Naive thymus-derived CD8-positive, alpha-beta T cell (primary cell): ENCODE results near the gene CD247. TPM values are rescaled to one million over a fixed set of nuclear protein-coding genes. Genes with fewer than 3 reads are reported as not detected.

Experiments used
- ATAC-seq, 2 donors: fragments of 150-1000 bp; cut with Tn5 transposase in 1 of 2; sonication (Bioruptor Pico), chemical (Tn5 transposase) in 1 of 2; 1 replicate in 1 of 2; 2 replicates in 1 of 2; pipeline ENCODE4 v1.10.0; 2021; ENCODE audit warnings: mild to moderate bottlenecking in 2 of 2, moderate library complexity in 2 of 2
- POLR2A ChIA-PET: fragments of 350-600 bp; sonication (Branson Sonifier 250); formaldehyde crosslinking; loops from one replicate; lab custom pipeline; 2021; ENCODE audit warnings: antibody characterized with exemption; lab: Charles Lee
- DNase-seq, 10 donors: peaks; one replicate each; pipeline versions ENCODE4 v3.0.0 to v3.0.0-alpha.2; 2020 to 2022
- H3K27ac Mint-ChIP-seq, 10 donors: one replicate each; pipeline ENCODE4 v1.8.0; 2020 to 2022; ENCODE audit warnings: mild to moderate bottlenecking in 10 of 10, mixed read lengths in 10 of 10, moderate library complexity in 4 of 10, inconsistent platforms in 1 of 10
- H3K27me3 Mint-ChIP-seq, 5 donors: one replicate each; pipeline ENCODE4 v1.8.0; 2021 to 2022; ENCODE audit warnings: mixed read lengths in 5 of 5
- H3K36me3 Mint-ChIP-seq, 3 donors: one replicate each; pipeline ENCODE4 v1.8.0; 2020 to 2022; ENCODE audit warnings: mixed read lengths in 3 of 3, mild to moderate bottlenecking in 2 of 3, inconsistent platforms in 1 of 3
- H3K4me1 Mint-ChIP-seq, 4 donors: one replicate each; pipeline ENCODE4 v1.8.0; 2021 to 2022; ENCODE audit warnings: mixed read lengths in 4 of 4
- H3K4me3 Mint-ChIP-seq, 10 donors: one replicate each; pipeline ENCODE4 v1.8.0; 2020 to 2022; ENCODE audit warnings: mild to moderate bottlenecking in 10 of 10, mixed read lengths in 10 of 10, moderate library complexity in 6 of 10, inconsistent platforms in 1 of 10
- H3K9me3 Mint-ChIP-seq, 9 donors: one replicate each; pipeline ENCODE4 v1.8.0; 2020 to 2022; ENCODE audit warnings: mixed read lengths in 9 of 9, mild to moderate bottlenecking in 3 of 9, inconsistent platforms in 1 of 9, moderate library complexity in 1 of 9
- polyA plus RNA-seq, 3 donors: library from polyadenylated mRNA; unstranded; fragments of 300-500 nt; fragmentation: Illumina TruSeq; gene quantifications; one replicate each; pipeline ENCODE4 v1.2.3, GENCODE V29; 2021
- total RNA-seq, 8 experiments: library from RNA in 2 of 8; stranded (reverse) in 2 of 8; gene quantifications; one replicate each; pipeline ENCODE4 v1.2.3 and lab custom pipeline; 2021 to 2026

CD247 gene
- total and polyA plus RNA-seq, 5 experiments from 2014 or later: 244 to 325 (median 308) TPM

DNA sequence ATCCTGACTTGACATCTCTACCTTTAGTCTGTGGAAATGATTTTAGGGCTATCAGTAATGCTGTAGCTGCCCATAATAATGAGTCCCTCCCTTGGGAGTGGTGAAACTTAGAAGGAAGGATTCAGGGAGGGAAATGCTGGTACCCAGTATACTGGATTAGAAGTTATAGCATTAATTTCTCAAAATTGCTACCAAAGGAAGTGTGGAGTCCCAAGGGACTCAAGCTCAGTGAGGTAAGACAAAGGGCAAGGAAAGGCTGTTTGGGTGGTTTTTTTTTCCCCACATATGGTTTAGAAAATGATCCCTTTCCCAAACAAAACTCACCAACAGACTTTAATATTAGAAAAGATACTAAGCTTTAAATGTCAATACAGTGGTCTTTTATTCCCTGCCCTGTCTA lies 99.9 kb downstream of the CD247 start:
- peaks cover 0 to 6% (median under 1%) of the 10 kb centered on the region in 4 donors for H3K4me1 Mint-ChIP-seq
- DNase-seq: no peak
- H3K27ac Mint-ChIP-seq: no peak overlapping the region
- H3K9me3 Mint-ChIP-seq: no peaks in the 10 kb centered on the region
- no peak overlapping the region for H3K4me3 Mint-ChIP-seq
- H3K36me3 Mint-ChIP-seq: peaks cover 0 to 42% (median 11%) of the 10 kb centered on the region in 3 donors
- no peaks in the 10 kb centered on the region for H3K27me3 Mint-ChIP-seq
- no peak for ATAC-seq
- POLR2A ChIA-PET: interaction anchor here (0.9 kb wide), 1 partner anchor 12 kb away, joined by 3 read pairs; no protein-coding TSS in a partner anchor

DNA sequence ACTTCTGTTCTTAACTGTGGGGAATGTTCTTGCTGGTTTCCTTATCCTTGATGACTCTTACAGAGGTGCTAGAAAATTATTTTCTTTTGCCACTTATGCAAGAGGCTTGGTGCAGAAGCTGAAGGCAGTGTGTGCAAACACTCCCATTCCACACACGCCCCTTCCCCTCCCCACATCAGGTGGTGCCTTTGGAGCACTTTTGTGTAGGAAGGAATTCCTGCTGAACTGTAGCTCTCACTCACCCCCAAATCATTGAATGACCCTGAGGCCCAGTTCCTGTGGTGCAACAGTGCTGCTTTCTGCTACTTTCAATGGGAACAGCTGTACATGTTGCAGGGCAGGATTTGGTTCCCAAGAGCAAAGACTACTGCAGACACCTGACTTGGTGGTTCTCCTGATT lies 101.8 kb downstream of the CD247 start:
- H3K9me3 Mint-ChIP-seq: no peaks in the 10 kb centered on the region
- H3K27ac Mint-ChIP-seq: peak overlapping the region in 2 of 10 donors; percentile 28 to 60
- peak overlapping the region in 1 of 10 donors; percentile 58 for H3K4me3 Mint-ChIP-seq
- no peak for DNase-seq
- no peak for ATAC-seq
- H3K4me1 Mint-ChIP-seq: peaks cover 3 to 6% (median 4%) of the 10 kb centered on the region in 4 donors
- H3K36me3 Mint-ChIP-seq: peaks cover 5 to 60% (median 27%) of the 10 kb centered on the region in 3 donors
- POLR2A ChIA-PET: no interaction called here
- H3K27me3 Mint-ChIP-seq: no peaks in the 10 kb centered on the region

DNA sequence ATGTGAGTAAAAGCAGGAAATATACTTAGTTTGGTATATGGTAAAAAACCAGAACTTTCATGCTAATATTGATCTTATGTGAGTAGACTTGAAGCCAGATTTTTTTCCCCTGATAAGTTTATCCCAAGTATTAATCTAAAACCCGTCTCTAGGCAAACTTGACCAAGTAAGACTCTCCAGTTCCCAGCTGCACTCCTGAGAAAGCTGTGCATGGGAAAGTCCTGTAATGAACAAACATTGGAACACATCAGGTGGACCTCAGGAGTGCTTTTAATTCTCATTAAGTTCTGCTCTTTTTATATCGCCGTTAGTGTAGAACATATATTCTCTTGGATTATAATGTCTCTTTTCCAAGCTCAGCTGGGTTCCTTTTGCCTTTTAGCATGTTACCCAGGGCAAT lies 105.0 kb downstream of the CD247 start:
- Mint-ChIP-seq H3K27ac (no peak overlapping the region), H3K27me3 (no peaks in the 10 kb centered on the region), H3K9me3 (no peaks in the 10 kb centered on the region), H3K4me1 (peaks cover 3 to 7% (median 5%) of the 10 kb centered on the region in 4 donors), H3K36me3 (peaks cover 5 to 60% (median 27%) of the 10 kb centered on the region in 3 donors), H3K4me3 (no peak overlapping the region)
- DNase-seq: no peak
- no peak for ATAC-seq
- POLR2A ChIA-PET: interaction anchor here (0.7 kb wide), 1 partner anchor 195 kb away, joined by 3 read pairs; no protein-coding TSS in a partner anchor

DNA sequence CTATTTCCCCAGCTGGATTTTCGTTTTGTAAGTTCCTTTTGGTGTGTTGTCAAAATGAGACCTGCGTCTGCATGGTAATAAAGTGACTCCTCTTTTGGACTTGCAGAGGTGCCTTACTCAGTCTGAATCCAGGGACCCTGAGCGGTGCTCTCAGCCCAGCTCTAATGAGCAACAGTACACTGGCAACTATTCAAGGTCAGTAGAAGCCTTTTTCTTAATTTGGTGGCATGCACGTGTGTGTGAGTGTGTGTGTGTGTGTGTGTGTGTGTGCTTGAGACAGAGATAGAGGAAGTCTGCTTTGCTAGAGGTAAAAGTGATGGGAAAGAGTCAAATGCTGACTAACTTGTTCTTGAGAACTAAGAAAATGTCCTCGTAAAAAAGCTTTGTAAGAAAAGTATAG lies 105.4 kb downstream of the CD247 start:
- Mint-ChIP-seq H3K4me3 (no peak overlapping the region), H3K4me1 (peaks cover under 1 to 7% (median 4%) of the 10 kb centered on the region in 4 donors), H3K9me3 (no peaks in the 10 kb centered on the region), H3K36me3 (peaks cover 5 to 60% (median 27%) of the 10 kb centered on the region in 3 donors), H3K27me3 (no peaks in the 10 kb centered on the region), H3K27ac (peak overlapping the region in 1 of 10 donors; percentile 56)
- ATAC-seq (no peak), DNase-seq (no peak)
- POLR2A ChIA-PET: no interaction called here

DNA sequence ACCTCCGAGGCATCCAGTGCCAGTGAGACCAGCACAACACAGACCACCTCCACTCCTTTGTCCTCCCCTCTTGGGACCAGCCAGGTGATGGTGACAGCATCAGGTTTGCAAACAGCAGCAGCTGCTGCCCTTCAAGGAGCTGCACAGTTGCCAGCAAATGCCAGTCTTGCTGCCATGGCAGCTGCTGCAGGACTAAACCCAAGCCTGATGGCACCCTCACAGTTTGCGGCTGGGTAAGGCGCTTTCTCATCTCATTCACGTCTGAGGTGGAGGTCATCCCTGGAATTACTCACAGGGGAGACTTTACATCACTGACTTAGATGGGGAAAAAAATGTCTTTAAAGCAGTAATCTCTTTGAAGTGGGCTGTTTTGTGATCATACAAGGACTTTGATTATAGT lies 106.3 kb downstream of the CD247 start:
- no peaks in the 10 kb centered on the region for H3K9me3 Mint-ChIP-seq
- peaks cover 5 to 60% (median 27%) of the 10 kb centered on the region in 3 donors for H3K36me3 Mint-ChIP-seq
- H3K4me3 Mint-ChIP-seq: no peak overlapping the region
- POLR2A ChIA-PET: no interaction called here
- H3K27me3 Mint-ChIP-seq: no peaks in the 10 kb centered on the region
- H3K27ac Mint-ChIP-seq: peak overlapping the region in 2 of 10 donors; percentile 37 to 43
- ATAC-seq (no peak), DNase-seq (no peak)
- peaks cover 0 to 7% (median 4%) of the 10 kb centered on the region in 4 donors for H3K4me1 Mint-ChIP-seq

DNA sequence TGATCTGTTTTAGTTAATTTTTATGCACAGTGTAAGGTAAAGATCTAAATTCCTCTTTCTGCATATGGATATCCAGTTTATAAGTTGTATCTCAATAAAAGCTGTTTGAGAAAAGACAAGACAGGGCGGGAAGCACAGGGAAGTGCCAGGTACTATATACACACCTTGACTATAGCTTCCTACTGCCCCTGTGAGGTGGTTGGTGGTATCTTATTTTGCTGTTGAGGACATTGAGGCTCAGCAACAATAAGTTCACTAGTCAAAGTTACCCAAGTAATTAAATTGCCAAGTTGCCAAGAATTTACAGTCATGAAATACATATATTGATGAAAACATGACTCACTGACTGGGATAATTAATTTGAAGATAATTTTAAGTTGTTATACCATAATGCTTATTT lies 109.1 kb downstream of the CD247 start:
- H3K36me3 Mint-ChIP-seq: peaks cover 5 to 55% (median 33%) of the 10 kb centered on the region in 3 donors
- peaks cover 0 to 7% (median 4%) of the 10 kb centered on the region in 4 donors for H3K4me1 Mint-ChIP-seq
- ATAC-seq (peak; percentile 58 to 64), DNase-seq (no peak)
- H3K4me3 Mint-ChIP-seq: no peak overlapping the region
- peak overlapping the region in 1 of 10 donors; percentile 57 for H3K27ac Mint-ChIP-seq
- POLR2A ChIA-PET: interaction anchor here (0.5 to 0.9 kb wide), 2 partner anchors 22 to 107 kb away, joined by 3 read pairs; no protein-coding TSS in a partner anchor
- no peaks in the 10 kb centered on the region for H3K9me3 Mint-ChIP-seq
- no peaks in the 10 kb centered on the region for H3K27me3 Mint-ChIP-seq

DNA sequence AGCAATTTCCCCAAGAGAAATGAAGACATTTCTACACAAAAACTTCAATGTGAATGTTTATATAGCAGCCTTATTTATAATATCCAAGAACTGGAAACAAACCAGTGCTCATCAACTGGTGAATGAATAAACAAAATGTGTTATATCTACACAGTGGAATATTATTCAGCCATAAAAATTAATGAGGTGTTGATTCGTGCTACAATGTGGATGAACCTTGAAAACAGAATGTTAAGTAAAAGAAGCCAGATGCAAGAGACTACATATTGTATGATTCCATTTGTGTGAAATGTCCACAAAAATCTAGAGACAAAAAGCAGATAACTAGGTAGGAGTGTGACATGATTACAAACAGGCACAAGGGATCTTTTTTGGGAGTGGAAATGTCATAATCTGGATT lies 110.0 kb downstream of the CD247 start:
- no peak overlapping the region for H3K4me3 Mint-ChIP-seq

DNA sequence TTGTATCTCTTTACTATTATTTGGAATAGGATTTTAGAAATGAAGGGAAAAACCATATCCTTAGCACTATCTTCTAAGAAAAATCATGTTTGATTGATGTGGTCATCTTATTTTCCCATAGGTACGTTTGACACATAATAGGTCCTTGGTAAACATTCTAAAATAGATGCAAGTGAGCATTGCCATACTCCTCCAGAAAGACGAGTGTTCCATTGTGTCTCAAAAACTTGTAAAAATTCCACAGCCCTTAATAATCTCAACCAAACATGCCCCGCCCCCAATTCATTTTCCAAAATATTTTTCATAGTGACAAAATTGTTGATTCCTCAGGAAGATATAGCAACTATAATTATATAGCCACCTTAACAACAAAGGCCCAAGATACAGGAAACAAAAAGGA lies 113.4 kb downstream of the CD247 start:
- peaks cover 0 to 5% (median 3%) of the 10 kb centered on the region in 4 donors for H3K4me1 Mint-ChIP-seq
- no peak for ATAC-seq

More for the DNA sequence above, 110.0 kb downstream of the CD247 start:
- H3K4me1 Mint-ChIP-seq: peaks cover 0 to 7% (median 4%) of the 10 kb centered on the region in 4 donors
- DNase-seq (no peak), ATAC-seq (no peak)
- no peaks in the 10 kb centered on the region for H3K9me3 Mint-ChIP-seq
- peaks cover 5 to 59% (median 34%) of the 10 kb centered on the region in 3 donors for H3K36me3 Mint-ChIP-seq
- H3K27me3 Mint-ChIP-seq: no peaks in the 10 kb centered on the region
- no peak overlapping the region for H3K27ac Mint-ChIP-seq
- POLR2A ChIA-PET: interaction anchor here (0.5 kb wide), 1 partner anchor 108 kb away, joined by 3 read pairs; no protein-coding TSS in a partner anchor

DNA sequence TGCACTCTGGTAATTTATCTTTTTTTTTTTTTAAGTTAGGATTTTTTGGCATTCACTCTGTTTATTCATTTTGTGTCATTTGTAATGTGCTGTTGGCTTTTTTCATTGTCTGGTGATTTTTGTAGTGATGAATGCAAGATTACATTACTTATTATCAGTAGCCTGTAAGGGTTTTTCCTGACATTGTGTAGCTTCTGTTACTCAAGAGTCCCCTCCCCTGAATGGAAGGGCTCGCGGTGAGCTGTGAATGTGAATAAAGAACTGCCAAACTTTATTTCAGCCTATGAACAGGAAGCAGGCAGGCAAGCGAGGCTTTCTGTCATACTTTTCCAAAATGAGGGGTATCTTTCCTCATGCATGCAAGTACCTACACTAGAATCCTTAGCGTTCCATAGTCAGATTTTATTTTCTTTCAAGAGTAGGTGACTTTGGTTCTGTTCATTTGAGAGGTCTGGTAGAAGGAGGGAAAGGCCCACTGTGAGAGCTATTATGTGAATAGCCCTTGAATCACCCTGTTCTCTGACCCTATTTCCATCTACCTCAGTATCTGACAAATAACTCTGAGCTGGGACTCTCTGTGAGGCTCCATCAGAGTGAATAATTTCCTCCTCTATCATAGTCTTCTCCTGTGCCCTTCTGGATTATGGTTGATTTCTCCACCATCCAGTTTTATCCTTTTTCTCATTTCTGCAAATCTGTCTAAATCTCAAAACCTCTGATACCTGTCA lies 114.0 kb downstream of the CD247 start:
- POLR2A ChIA-PET: interaction anchor here (0.7 kb wide), 1 partner anchor 123 kb away, joined by 3 read pairs; no protein-coding TSS in a partner anchor
- H3K4me1 Mint-ChIP-seq: peaks cover 0 to 5% (median 3%) of the 10 kb centered on the region in 4 donors
- H3K27me3 Mint-ChIP-seq: no peaks in the 10 kb centered on the region
- ATAC-seq (no peak), DNase-seq (no peak)
- peak overlapping the region in 2 of 10 donors; percentile 21 to 31 for H3K27ac Mint-ChIP-seq
- H3K4me3 Mint-ChIP-seq: no peak overlapping the region
- peaks cover 0 to 60% (median 31%) of the 10 kb centered on the region in 3 donors for H3K36me3 Mint-ChIP-seq
- H3K9me3 Mint-ChIP-seq: no peaks in the 10 kb centered on the region

More for the DNA sequence above, 113.4 kb downstream of the CD247 start:
- H3K9me3 Mint-ChIP-seq: no peaks in the 10 kb centered on the region
- POLR2A ChIA-PET: no interaction called here
- H3K27me3 Mint-ChIP-seq: no peaks in the 10 kb centered on the region
- peaks cover 0 to 58% (median 31%) of the 10 kb centered on the region in 3 donors for H3K36me3 Mint-ChIP-seq
- H3K27ac Mint-ChIP-seq: peak overlapping the region in 1 of 10 donors; percentile 21
- DNase-seq: no peak
- no peak overlapping the region for H3K4me3 Mint-ChIP-seq

DNA sequence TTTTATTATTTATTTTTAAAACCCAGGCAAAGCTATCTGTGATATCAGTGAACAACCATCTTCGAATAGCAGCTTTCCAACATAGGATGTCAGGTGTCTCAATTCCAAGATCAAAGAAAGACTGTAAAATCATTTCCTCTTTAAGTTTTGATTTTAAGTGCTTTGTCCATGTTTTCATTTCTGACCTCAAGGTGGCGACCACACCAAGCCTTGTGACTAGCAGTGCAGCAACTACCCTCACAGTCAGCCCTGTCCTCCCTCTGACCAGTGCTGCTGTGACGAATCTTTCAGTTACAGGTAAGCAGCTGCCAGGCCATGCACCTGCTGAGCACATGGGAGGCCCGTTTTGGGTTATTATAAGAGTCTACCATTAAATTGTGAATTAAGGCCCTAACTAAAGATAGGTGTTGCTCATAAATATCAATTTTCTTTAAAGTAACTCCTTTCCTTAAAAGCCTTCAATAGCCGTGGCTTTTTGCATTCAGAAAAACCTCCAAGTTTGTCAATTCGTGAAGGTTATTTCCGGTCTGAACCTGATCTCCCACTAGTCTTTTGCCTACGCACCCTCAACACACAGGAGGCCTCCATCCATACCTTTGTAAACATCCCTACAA lies 117.0 kb downstream of the CD247 start:
- peaks cover 0 to 76% (median 38%) of the 10 kb centered on the region in 3 donors for H3K36me3 Mint-ChIP-seq
- H3K27ac Mint-ChIP-seq: peak overlapping the region in 2 of 10 donors; percentile 63
- H3K4me3 Mint-ChIP-seq: no peak overlapping the region
- DNase-seq (peak; percentile 16 to 78 (median 42)), ATAC-seq (peak; percentile 74 to 80)
- H3K9me3 Mint-ChIP-seq: no peaks in the 10 kb centered on the region
- POLR2A ChIA-PET: interaction anchor here (1.0 to 1.4 kb wide), 3 partner anchors 117 to 132 kb away, joined by 3 to 5 read pairs (median 5); partner anchors contain the start of gene CD247
- peaks cover 0 to 5% (median 1%) of the 10 kb centered on the region in 4 donors for H3K4me1 Mint-ChIP-seq
- no peaks in the 10 kb centered on the region for H3K27me3 Mint-ChIP-seq

DNA sequence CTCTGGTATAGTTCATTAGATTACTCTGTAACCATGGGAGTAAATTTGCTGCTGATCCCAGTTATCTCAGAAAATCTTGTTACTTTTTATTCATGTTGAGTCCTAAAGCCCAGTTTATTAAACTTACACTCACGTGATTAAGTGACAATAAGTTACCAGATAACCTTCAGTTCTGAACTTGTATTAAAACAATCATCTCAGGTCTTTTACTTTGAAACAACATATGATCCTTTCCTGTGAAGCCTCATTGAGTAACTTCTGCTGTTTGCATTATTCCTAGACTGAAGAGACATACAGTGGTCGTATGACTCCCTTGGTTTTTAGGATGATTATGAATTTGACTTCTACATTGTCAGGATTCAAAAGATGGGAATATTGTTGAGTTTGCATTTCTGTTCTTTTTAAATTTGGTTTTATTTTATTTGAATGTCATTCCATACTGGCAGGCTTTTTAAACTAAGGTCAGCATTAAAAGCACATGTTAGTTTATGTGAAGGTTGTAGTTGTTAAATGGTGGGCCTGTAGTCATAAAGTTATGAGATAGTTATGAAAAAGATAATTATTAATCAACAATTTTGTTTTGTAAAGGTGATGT lies 117.9 kb downstream of the CD247 start:
- Mint-ChIP-seq H3K27me3 (no peaks in the 10 kb centered on the region), H3K27ac (peak overlapping the region in 1 of 10 donors; percentile 61), H3K36me3 (peaks cover 3 to 74% (median 30%) of the 10 kb centered on the region in 3 donors), H3K4me3 (no peak overlapping the region), H3K4me1 (peaks cover 0 to 5% (median 1%) of the 10 kb centered on the region in 4 donors), H3K9me3 (no peaks in the 10 kb centered on the region)
- no peak for ATAC-seq
- POLR2A ChIA-PET: interaction anchor here (1.2 kb wide), 1 partner anchor 133 kb away, joined by 5 read pairs; no protein-coding TSS in a partner anchor
- DNase-seq: no peak

DNA sequence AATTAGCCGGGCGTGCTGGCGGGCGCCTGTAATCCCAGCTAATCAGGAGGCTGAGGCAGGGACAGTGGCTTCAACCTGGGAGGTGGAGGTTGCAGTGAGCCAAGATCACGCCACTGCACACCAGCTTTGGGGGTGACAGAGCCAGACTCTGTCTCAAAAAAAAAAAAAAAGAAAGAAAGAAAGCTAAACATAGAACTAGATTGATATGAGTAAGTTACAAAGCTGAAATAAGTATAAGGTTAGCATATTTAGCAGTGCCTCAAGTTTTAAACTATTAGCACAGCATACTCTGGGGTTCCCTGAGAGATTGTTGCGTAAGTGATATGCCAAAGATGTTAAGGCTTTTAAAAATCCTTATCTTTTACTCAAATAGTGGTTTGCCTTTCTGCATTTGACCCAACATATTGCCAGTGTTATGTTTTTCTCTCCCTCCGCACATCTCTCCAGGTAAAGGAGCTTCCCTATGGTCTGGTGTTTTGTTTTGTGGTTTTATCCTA lies 126.1 kb downstream of the CD247 start:
- peaks cover 3 to 38% (median 5%) of the 10 kb centered on the region in 3 donors for H3K36me3 Mint-ChIP-seq

More for the DNA sequence above, 126.1 kb downstream of the CD247 start:
- POLR2A ChIA-PET: no interaction called here
- Mint-ChIP-seq H3K4me3 (no peak overlapping the region), H3K9me3 (no peaks in the 10 kb centered on the region), H3K27ac (peak overlapping the region in 1 of 10 donors; percentile 48), H3K4me1 (peaks cover 0 to under 1% (median 0%) of the 10 kb centered on the region in 4 donors), H3K27me3 (no peaks in the 10 kb centered on the region)
- ATAC-seq: no peak
- DNase-seq: no peak
